ENCODE data around the gene ZBTB38.

ZBTB38 gene

DNA sequence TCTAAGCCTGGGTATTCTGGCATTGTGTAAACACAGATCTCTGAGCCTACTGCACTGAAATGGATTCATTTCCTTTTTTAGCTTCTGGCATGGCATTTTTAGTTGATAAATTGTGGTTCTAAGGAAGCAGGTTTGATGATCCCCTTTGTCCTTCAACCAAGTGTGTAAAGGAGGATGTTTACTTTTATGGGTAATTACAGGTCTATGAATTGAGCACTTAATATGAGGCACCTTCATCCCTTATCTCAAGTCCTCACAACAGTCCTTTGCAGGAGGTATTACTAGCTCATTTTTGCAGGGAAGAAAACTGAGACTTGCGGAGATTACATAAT lies 30.8 kb upstream of the ZBTB38 start:
- TF ChIP-seq, protein P1, sequence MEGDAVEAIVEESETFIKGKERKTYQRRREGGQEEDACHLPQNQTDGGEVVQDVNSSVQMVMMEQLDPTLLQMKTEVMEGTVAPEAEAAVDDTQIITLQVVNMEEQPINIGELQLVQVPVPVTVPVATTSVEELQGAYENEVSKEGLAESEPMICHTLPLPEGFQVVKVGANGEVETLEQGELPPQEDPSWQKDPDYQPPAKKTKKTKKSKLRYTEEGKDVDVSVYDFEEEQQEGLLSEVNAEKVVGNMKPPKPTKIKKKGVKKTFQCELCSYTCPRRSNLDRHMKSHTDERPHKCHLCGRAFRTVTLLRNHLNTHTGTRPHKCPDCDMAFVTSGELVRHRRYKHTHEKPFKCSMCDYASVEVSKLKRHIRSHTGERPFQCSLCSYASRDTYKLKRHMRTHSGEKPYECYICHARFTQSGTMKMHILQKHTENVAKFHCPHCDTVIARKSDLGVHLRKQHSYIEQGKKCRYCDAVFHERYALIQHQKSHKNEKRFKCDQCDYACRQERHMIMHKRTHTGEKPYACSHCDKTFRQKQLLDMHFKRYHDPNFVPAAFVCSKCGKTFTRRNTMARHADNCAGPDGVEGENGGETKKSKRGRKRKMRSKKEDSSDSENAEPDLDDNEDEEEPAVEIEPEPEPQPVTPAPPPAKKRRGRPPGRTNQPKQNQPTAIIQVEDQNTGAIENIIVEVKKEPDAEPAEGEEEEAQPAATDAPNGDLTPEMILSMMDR (IDR thresholded peaks at IDR 0.05; ENCODE audit: borderline replicate concordance, extremely low read depth, low read length, poor library complexity, severe bottlenecking), result no peak
- no peak for TF ChIP-seq EZH2 (IDR thresholded peaks at IDR 0.05; ENCODE audit: borderline replicate concordance, low read depth, low read length, severe bottlenecking)
- no peaks in the 10 kb centered on the region for H4K20me1 ChIP-seq (ENCODE audit: insufficient read depth, low read length)
- DNase-seq (no peak), ATAC-seq (ENCODE audit: insufficient read depth, low read depth) (no peak)
- no peaks in the 10 kb centered on the region for H3K79me2 ChIP-seq (ENCODE audit: insufficient read depth, low read length)
- H3K36me3 ChIP-seq (ENCODE audit: insufficient read depth, low read length), result no peaks in the 10 kb centered on the region
- H3K27ac ChIP-seq (ENCODE audit: low read length), result no peak overlapping the region
- H2AFZ ChIP-seq (ENCODE audit: low read depth, low read length), result no peak overlapping the region
- H3K27me3 ChIP-seq (ENCODE audit: insufficient read depth, low read length, poor library complexity), result no peaks in the 10 kb centered on the region
- no peaks in the 10 kb centered on the region for H3K4me1 ChIP-seq (ENCODE audit: insufficient read depth, low read length)
- no peak overlapping the region for H3K4me3 ChIP-seq (ENCODE audit: low read depth in 1 of 2, low read length in 2 of 2)
- H3K9me3 ChIP-seq (ENCODE audit: insufficient read depth, low read length, severe bottlenecking), result no peaks in the 10 kb centered on the region
- H3K9ac ChIP-seq (ENCODE audit: low read depth, low read length), result no peak overlapping the region
- H3K4me2 ChIP-seq (ENCODE audit: insufficient read depth, low read length), result no peak overlapping the region

DNA sequence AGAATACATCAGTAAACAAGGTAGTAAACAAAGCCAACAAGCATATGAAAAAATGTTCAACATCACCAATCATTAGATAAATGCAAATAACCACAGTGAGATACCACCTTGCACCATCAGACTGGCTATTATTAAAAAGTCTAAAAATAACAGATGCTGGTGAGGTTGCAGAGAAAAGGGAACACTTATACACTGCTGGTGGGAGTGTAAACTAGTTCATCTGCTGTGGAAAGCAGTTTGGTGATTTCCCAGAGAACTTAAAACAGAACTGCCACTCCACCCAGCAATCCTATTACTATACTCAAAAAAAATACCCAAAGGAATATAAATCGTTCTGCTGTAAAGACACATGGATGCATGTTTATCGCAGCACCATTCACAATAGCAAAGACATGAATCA lies 30.3 kb upstream of the ZBTB38 start:
- Histone ChIP-seq H3K27ac (ENCODE audit: low read length) (no peak overlapping the region), H3K9ac (ENCODE audit: low read depth, low read length) (no peak overlapping the region), H3K4me2 (ENCODE audit: insufficient read depth, low read length) (no peak overlapping the region), H3K27me3 (ENCODE audit: insufficient read depth, low read length, poor library complexity) (no peaks in the 10 kb centered on the region), H3K9me3 (ENCODE audit: insufficient read depth, low read length, severe bottlenecking) (no peaks in the 10 kb centered on the region), H2AFZ (ENCODE audit: low read depth, low read length) (no peak overlapping the region), H3K4me3 (ENCODE audit: low read depth in 1 of 2, low read length in 2 of 2) (no peak overlapping the region), H3K36me3 (ENCODE audit: insufficient read depth, low read length) (no peaks in the 10 kb centered on the region), H3K4me1 (ENCODE audit: insufficient read depth, low read length) (no peaks in the 10 kb centered on the region), H3K79me2 (ENCODE audit: insufficient read depth, low read length) (no peaks in the 10 kb centered on the region), H4K20me1 (ENCODE audit: insufficient read depth, low read length) (no peaks in the 10 kb centered on the region)
- TF ChIP-seq EZH2 (IDR thresholded peaks at IDR 0.05; ENCODE audit: borderline replicate concordance, low read depth, low read length, severe bottlenecking), result no peak
- TF ChIP-seq, protein P1 (IDR thresholded peaks at IDR 0.05; ENCODE audit: borderline replicate concordance, extremely low read depth, low read length, poor library complexity, severe bottlenecking), result no peak
- DNase-seq (no peak), ATAC-seq (ENCODE audit: insufficient read depth, low read depth) (no peak)

DNA sequence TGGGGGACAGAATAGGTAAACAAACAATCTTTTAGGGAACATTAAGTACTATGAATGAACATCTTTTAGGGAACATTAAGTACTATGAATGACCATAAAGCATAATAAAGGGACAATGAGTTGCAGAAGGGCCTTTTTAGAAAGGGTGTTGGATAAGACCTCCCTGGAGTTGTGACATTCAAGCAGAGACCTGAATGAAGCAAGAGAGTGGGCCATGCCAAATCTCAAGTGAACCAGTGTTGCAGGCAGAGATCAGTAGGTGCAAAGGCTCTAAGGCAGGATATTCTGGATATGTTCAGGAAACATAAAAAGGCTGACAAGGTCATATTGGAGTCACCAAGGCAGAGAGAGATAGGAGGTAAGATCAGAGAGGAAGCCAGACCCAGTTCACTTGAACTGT lies 29.4 kb upstream of the ZBTB38 start:
- Histone ChIP-seq H4K20me1 (ENCODE audit: insufficient read depth, low read length) (no peaks in the 10 kb centered on the region), H3K9me3 (ENCODE audit: insufficient read depth, low read length, severe bottlenecking) (no peaks in the 10 kb centered on the region), H3K36me3 (ENCODE audit: insufficient read depth, low read length) (no peaks in the 10 kb centered on the region), H3K4me1 (ENCODE audit: insufficient read depth, low read length) (no peaks in the 10 kb centered on the region), H3K79me2 (ENCODE audit: insufficient read depth, low read length) (no peaks in the 10 kb centered on the region), H3K9ac (ENCODE audit: low read depth, low read length) (no peak overlapping the region), H3K27ac (ENCODE audit: low read length) (no peak overlapping the region), H3K4me3 (ENCODE audit: low read depth in 1 of 2, low read length in 2 of 2) (no peak overlapping the region), H2AFZ (ENCODE audit: low read depth, low read length) (no peak overlapping the region), H3K27me3 (ENCODE audit: insufficient read depth, low read length, poor library complexity) (no peaks in the 10 kb centered on the region), H3K4me2 (ENCODE audit: insufficient read depth, low read length) (no peak overlapping the region)
- DNase-seq (no peak), ATAC-seq (ENCODE audit: insufficient read depth, low read depth) (no peak)
- TF ChIP-seq EZH2 (IDR thresholded peaks at IDR 0.05; ENCODE audit: borderline replicate concordance, low read depth, low read length, severe bottlenecking), result no peak
- TF ChIP-seq, protein P1 (IDR thresholded peaks at IDR 0.05; ENCODE audit: borderline replicate concordance, extremely low read depth, low read length, poor library complexity, severe bottlenecking), result no peak

DNA sequence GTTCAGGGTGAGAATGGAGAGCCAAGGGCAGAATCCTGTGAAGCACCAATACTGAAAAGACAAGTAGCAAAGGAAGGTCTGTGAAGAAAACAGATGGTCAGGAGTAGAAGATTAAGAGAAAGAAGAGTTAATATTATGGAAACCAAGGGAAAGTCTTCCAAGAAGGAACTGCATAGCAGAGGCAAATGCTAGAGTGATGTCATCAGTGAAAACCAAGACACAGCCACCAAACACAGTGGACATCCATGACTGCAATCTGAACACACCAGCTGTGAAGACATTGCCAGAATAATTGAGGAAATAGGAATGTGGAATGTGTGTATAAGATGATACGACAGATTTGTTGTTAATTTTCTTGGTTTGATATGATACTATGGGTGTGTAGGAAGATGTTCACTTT lies 26.8 kb upstream of the ZBTB38 start:
- TF ChIP-seq EZH2 (IDR thresholded peaks at IDR 0.05; ENCODE audit: borderline replicate concordance, low read depth, low read length, severe bottlenecking), result no peak
- TF ChIP-seq, protein P1 (IDR thresholded peaks at IDR 0.05; ENCODE audit: borderline replicate concordance, extremely low read depth, low read length, poor library complexity, severe bottlenecking), result no peak
- ATAC-seq (ENCODE audit: insufficient read depth, low read depth), result no peak

More for the DNA sequence above, 26.8 kb upstream of the ZBTB38 start:
- Histone ChIP-seq H3K27ac (ENCODE audit: low read length) (no peak overlapping the region), H3K4me3 (ENCODE audit: low read depth in 1 of 2, low read length in 2 of 2) (no peak overlapping the region), H3K79me2 (ENCODE audit: insufficient read depth, low read length) (no peaks in the 10 kb centered on the region), H3K4me1 (ENCODE audit: insufficient read depth, low read length) (no peaks in the 10 kb centered on the region), H2AFZ (ENCODE audit: low read depth, low read length) (no peak overlapping the region), H3K36me3 (ENCODE audit: insufficient read depth, low read length) (no peaks in the 10 kb centered on the region), H3K4me2 (ENCODE audit: insufficient read depth, low read length) (no peak overlapping the region), H4K20me1 (ENCODE audit: insufficient read depth, low read length) (no peaks in the 10 kb centered on the region), H3K27me3 (ENCODE audit: insufficient read depth, low read length, poor library complexity) (no peaks in the 10 kb centered on the region), H3K9me3 (ENCODE audit: insufficient read depth, low read length, severe bottlenecking) (no peaks in the 10 kb centered on the region), H3K9ac (ENCODE audit: low read depth, low read length) (no peak overlapping the region)
- no peak for DNase-seq
